SJSA1 (cell line): ENCODE data around the gene PPIB. TPM values are rescaled to one million over a fixed set of nuclear protein-coding genes. Genes with fewer than 3 reads are reported as not detected.
"Not testable (repeated sequence)": the region's sequence is repeated elsewhere in the genome, so short reads cannot be mapped to it uniquely, and the experiment has no call there.

Source experiments
- DNase-seq, 2 experiments: peaks; one replicate each; pipeline ENCODE4 v3.0.0-alpha.2; 2015 to 2020; ENCODE audit warnings: low spot score in 2 of 2, low read depth in 1 of 2
- H3K27ac ChIP-seq: fragments of 250-450 bp; sonication (Bioruptor Pico); 2 replicates; pipeline ENCODE4 v1.5.1; 2020; ENCODE audit warnings: mild to moderate bottlenecking, moderate library complexity
- H3K27me3 ChIP-seq: fragments of 250-450 bp; sonication (Bioruptor Pico); replicated peaks from 2 replicates; pipeline ENCODE4 v1.5.1; 2020; ENCODE audit warnings: mild to moderate bottlenecking, moderate library complexity
- H3K36me3 ChIP-seq: fragments of 250-450 bp; sonication (Bioruptor Pico); 2 replicates; pipeline ENCODE4 v1.5.1; 2020; ENCODE audit warnings: mild to moderate bottlenecking
- H3K4me1 ChIP-seq: fragments of 250-450 bp; sonication (Bioruptor Pico); replicated peaks from 2 replicates; pipeline ENCODE4 v1.6.1; 2021; ENCODE audit warnings: mild to moderate bottlenecking
- H3K4me3 ChIP-seq: fragments of 250-450 bp; sonication (Bioruptor Pico); 2 replicates; pipeline ENCODE4 v1.5.1; 2020; ENCODE audit warnings: mild to moderate bottlenecking
- H3K9me3 ChIP-seq: fragments of 250-450 bp; sonication (Bioruptor Pico); replicated peaks from 2 replicates; pipeline ENCODE4 v1.5.1; 2020; ENCODE audit warnings: mild to moderate bottlenecking
- total RNA-seq: library from RNA; depleted of rRNA; stranded (reverse); fragments of >200 nt; shearing (Covaris generic); gene quantifications from 2 replicates; pipeline ENCODE4 v1.2.3, GENCODE V29; 2014; rRNA removed

PPIB gene
- total RNA-seq, 1 experiment from 2014 or later = 670 TPM

DNA sequence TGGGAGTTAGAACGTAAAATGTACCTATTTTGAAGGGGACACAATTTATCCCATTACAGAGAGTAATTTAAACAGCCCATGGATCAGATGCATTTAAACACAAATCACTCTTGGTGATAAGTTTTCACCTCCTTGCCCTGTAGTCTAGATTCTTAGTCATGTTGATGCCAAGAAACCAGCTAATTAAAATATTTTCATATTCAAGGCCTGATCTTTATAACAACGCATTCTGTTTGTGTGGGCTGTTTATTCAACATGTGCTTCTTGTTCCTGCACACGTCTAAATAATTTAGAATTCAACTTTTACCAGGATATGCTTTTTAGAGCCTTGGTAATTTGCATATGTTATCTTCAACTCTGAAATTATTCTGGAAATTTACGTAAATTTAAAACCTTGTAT is 41.2 kb downstream of the PPIB start:
- DNase-seq = no peak
- Histone ChIP-seq H3K27me3 (no peaks in the 10 kb centered on the region), H3K4me1 (no peaks in the 10 kb centered on the region), H3K36me3 (peaks cover 85% of the 10 kb centered on the region), H3K4me3 (no peak overlapping the region), H3K9me3 (no peaks in the 10 kb centered on the region), H3K27ac (no peak overlapping the region)

DNA sequence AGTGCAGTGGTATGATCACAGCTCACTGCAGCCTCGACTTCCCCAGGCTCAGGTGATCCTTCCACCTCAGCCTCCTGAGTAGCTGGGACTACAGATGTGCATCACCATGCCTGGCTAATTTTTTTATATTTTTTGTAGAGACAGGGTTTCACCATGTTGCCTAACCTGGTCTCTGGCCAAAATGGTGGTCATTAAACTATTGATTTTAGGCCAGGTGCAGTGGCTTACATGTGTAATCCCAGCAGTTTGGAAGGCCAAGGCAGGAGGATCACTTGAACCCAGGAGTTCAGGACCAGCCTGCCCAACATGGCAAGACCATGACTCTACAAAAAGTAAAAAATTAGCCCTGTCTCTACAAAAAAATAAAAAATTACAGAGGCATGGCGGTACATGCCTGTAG is 42.5 kb downstream of the PPIB start:
- peaks cover 80% of the 10 kb centered on the region for H3K36me3 ChIP-seq
- not testable (repeated sequence) for H3K27me3 ChIP-seq, H3K4me3 ChIP-seq, H3K4me1 ChIP-seq, H3K9me3 ChIP-seq, DNase-seq, H3K27ac ChIP-seq

DNA sequence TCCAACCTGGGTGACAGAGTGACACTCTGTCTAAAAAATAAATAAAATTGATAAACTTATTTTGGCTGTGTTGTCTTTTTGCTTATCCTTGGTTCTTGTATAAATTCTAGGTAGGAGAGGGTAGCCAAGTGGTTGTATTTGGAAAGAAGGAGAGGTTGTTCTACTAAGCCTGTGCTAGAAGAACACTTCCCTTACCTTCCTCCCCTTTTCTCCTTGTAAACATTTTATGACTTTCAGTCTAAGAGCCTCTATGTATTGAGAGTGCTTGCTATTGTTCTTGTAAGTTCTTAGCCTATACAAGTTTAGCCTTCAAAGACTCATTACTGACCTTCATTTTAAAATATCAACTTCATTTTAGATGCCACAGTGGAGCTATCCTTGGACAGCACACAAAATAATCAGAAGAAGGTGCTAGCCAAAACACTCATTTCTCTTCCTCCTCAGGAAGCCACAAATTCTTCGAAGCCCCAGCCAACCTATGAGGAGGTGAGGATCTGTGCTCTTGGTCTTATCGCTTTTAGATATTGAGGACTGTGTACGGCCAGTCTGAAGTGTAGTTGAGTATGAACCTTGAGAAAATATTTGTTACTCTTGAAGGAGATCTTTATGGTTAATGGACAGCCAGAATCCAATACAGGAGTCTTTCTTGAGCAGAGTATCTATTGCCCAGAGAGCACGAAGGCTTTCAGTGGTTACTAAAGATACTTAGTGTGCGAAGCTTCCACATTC is 44.9 kb downstream of the PPIB start:
- H3K27me3 ChIP-seq = no peaks in the 10 kb centered on the region
- no peak overlapping the region for H3K4me3 ChIP-seq
- no peak overlapping the region for H3K27ac ChIP-seq
- no peaks in the 10 kb centered on the region for H3K9me3 ChIP-seq
- H3K4me1 ChIP-seq = no peaks in the 10 kb centered on the region; the same call in 1 of the 2 replicates
- peaks cover 83% of the 10 kb centered on the region for H3K36me3 ChIP-seq
- no peak for DNase-seq

- H3K4me3 ChIP-seq = no peak overlapping the region
- no peaks in the 10 kb centered on the region for H3K27me3 ChIP-seq
- H3K4me1 ChIP-seq = peaks cover 8% of the 10 kb centered on the region
- no peaks in the 10 kb centered on the region for H3K9me3 ChIP-seq
- H3K36me3 ChIP-seq = peaks cover 43% of the 10 kb centered on the region
- 0 out of 2 replicates have a peak overlapping the region, but pooled peaks have one; percentile 24 for H3K27ac ChIP-seq
- DNase-seq = no peak
Observed at GRCh38 chr15:64112904-64113303, 49.9 kb downstream of the PPIB start.

DNA sequence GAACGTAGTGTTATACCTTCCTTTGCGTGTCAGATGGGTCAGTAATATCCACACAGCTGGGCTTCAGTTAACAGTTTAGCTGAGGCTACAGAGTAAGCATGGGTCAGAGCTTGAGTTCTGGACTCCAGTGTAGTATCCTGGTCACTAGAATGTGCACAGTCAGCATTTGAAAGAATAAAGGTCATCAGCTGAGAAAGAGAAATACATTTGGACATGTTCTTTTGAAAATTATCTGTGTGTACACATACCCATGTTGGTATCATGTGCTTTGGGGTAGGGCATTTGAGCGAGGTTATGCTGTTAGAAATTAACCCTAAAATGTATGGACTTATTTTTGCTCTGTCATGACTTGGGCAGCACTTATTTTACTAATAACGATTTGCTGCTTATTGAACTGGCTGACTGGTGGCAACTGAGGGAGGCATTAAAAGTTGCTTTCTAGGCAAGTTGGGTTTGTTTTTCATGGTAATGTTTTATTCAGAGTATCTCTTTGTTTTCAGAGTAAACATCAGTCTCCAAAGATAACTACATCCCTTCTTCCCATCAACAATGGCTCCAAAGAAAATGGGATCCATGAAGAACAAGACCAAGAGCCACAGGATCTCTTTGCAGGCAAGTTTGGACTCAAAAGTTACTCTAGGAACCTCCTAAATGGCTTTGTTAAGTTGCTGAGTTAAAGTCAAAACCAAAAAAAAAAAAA is 50.6 kb downstream of the PPIB start:
- H3K27ac ChIP-seq = 0 out of 2 replicates have a peak overlapping the region, but pooled peaks have one; percentile 20
- no peak for DNase-seq
- no peaks in the 10 kb centered on the region for H3K9me3 ChIP-seq
- H3K27me3 ChIP-seq = no peaks in the 10 kb centered on the region
- H3K36me3 ChIP-seq = peaks cover 38% of the 10 kb centered on the region
- peaks cover 8% of the 10 kb centered on the region for H3K4me1 ChIP-seq
- H3K4me3 ChIP-seq = no peak overlapping the region

DNA sequence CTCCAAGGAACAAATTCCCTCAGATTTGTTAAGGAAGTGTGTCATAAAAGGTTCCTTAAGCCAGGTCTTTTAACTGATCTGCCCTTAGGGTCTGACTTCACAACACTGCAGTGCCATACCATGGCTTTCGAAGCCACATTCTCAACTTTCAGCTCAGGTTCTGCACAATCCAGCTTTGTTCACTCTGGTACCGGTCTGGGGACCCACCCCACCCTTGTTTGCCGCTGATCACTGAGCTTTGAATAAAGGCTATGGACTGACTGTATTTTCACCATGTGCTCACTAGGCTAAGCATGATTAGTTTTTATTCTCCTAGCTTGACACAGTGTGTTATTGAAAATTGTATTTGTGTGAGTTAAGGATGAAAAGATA is 51.2 kb downstream of the PPIB start:
- Histone ChIP-seq H3K27ac (no peak overlapping the region), H3K36me3 (peaks cover 33% of the 10 kb centered on the region), H3K4me1 (peaks cover 8% of the 10 kb centered on the region), H3K4me3 (no peak overlapping the region), H3K27me3 (no peaks in the 10 kb centered on the region), H3K9me3 (no peaks in the 10 kb centered on the region)
- DNase-seq = no peak

- Histone ChIP-seq H3K4me3 (no peak overlapping the region), H3K27ac (no peak overlapping the region), H3K4me1 (peaks cover 8% of the 10 kb centered on the region), H3K9me3 (no peaks in the 10 kb centered on the region), H3K36me3 (peaks cover 27% of the 10 kb centered on the region), H3K27me3 (no peaks in the 10 kb centered on the region)
- no peak for DNase-seq
Observed at GRCh38 chr15:64110950-64111678, 51.7 kb downstream of the PPIB start.

DNA sequence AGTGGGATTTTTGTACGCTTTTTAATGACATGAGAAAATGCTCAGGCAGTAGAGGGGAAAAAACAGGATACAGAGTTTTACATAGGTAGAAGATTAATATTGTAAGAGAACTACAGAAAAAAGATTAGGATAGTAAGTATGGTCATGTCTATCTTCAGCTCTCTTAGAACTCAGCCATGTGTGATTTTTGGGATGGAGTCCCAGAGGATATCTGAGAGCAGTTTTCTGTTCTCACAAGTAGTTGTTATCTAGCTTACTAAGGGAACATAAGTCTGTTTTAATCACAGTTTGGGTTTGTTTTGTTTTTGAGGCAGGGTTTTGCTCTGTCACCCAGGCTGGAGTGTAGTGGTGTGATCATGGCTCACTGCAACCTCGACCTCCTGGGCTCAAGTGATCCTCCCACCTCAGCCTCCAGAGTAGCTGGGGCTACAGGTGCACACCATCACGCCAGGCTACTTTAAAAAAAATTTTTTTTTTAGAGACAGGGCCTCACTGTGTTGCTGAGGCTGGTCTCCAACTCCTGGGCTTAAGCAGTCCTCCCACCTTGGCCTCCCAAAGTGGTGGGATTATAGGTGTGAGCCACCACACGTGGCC is 52.6 kb downstream of the PPIB start:
- not testable (repeated sequence) for DNase-seq, H3K27ac ChIP-seq, H3K27me3 ChIP-seq

DNA sequence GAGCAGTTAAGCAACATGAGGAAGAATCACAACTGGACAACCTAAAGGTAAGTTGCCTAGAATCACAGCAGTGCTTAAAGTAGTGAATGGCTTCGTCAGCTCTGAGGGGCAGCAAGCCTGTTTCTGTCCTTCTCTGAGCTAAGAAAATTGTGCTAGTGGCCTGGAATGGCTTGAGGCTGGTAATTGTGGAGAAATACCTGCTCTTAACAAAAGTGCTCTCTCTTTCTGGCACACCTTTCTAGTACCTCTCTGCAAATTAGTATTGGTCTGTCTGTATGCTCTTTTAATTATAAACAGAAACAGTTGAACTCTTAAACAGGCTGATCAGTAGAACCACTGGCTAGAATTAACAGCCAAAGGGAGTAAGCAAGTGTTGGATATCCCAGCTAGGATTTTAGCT is 55.5 kb downstream of the PPIB start:
- Histone ChIP-seq H3K27me3 (no peaks in the 10 kb centered on the region), H3K4me1 (peaks cover 2% of the 10 kb centered on the region; the same call in 1 of the 2 replicates), H3K27ac (no peak overlapping the region), H3K9me3 (no peaks in the 10 kb centered on the region), H3K4me3 (no peak overlapping the region), H3K36me3 (peaks cover 2% of the 10 kb centered on the region; the same call in 1 of the 2 replicates)
- no peak for DNase-seq

More for the DNA sequence above, 52.6 kb downstream of the PPIB start:
- not testable (repeated sequence) for H3K9me3 ChIP-seq, H3K4me3 ChIP-seq, H3K4me1 ChIP-seq
- peaks cover 27% of the 10 kb centered on the region for H3K36me3 ChIP-seq

Other genes starting within 250 kb of the PPIB start
- 0.34 and 2.2 TPM in 2 replicates for gene DAPK2, start 116.5 kb downstream of the PPIB start, total RNA-seq
- 116 and 182 TPM in 2 replicates for gene CIAO2A, start 69.2 kb downstream of the PPIB start, total RNA-seq
- 26.3 and 39.5 TPM in 2 replicates for gene SNX1, start 67.0 kb downstream of the PPIB start, total RNA-seq
- gene SNX22, start 11.3 kb downstream of the PPIB start, total RNA-seq = 0.05 TPM in 1 of 2 replicates, not detected in the other
- 9.2 and 14.2 TPM in 2 replicates for gene CSNK1G1, start 193.2 kb upstream of the PPIB start, total RNA-seq
- 116 and 125 TPM in 2 replicates for gene PCLAF, start 218.4 kb upstream of the PPIB start, total RNA-seq
- gene TRIP4, start 224.8 kb upstream of the PPIB start, total RNA-seq = 10.5 and 14.5 TPM in 2 replicates